Measurements from ENCODE around the gene SETD2.

The SETD2 gene

DNA sequence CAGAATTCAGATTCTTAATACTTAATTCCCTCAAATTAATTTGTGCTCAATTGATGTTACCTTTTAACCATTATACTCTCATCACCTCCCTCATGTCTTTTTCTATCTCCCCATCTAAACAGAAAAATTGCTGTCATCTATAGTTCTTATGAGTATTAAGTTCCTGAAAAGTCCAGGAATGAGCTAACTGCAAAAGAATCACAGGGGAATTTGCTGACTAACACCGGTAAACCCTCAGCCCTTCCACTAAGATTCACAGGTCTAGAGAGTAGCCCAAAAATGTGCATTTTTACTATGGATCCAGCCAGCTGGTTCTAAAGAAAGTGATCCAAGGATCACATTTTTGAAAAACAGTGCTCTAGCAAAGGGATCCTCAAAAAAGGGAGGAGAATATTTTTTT is 67.0 kb downstream of the SETD2 start:
- H3K9me2 ChIP-seq (ENCODE audit: low read depth, low read length): no peaks in the 10 kb centered on the region
- no peaks in the 10 kb centered on the region for H3K27me3 ChIP-seq (ENCODE audit: insufficient read depth, low read length)
- H3K9ac ChIP-seq (ENCODE audit: low read length): no peak overlapping the region
- TF ChIP-seq CTCF (IDR thresholded peaks at IDR 0.05; ENCODE audit: low read length) (no peak), EZH2 (IDR thresholded peaks at IDR 0.05; ENCODE audit: borderline replicate concordance, low read length) (no peak)
- no peaks in the 10 kb centered on the region for H3K9me3 ChIP-seq (ENCODE audit: low read length)
- no peaks in the 10 kb centered on the region for H3K4me1 ChIP-seq (ENCODE audit: insufficient read depth, low read length, severe bottlenecking)
- H3K79me2 ChIP-seq (ENCODE audit: insufficient read depth, low read length): no peaks in the 10 kb centered on the region
- H3K36me3 ChIP-seq (ENCODE audit: insufficient read depth, low read length): peaks cover 79% of the 10 kb centered on the region
- no peak overlapping the region for H2AFZ ChIP-seq (ENCODE audit: low read length)
- no peaks in the 10 kb centered on the region for H3F3A ChIP-seq (ENCODE audit: insufficient read depth, low read length)
- no peak overlapping the region for H3K4me3 ChIP-seq (ENCODE audit: low read depth, low read length, poor library complexity, severe bottlenecking)
- H3K4me2 ChIP-seq (ENCODE audit: low read length): no peak overlapping the region
- no peak overlapping the region for H3K27ac ChIP-seq (ENCODE audit: low read depth, low read length, poor library complexity, severe bottlenecking)
- no peaks in the 10 kb centered on the region for H4K20me1 ChIP-seq (ENCODE audit: insufficient read depth, low read length)

- Histone ChIP-seq H3K9me2 (ENCODE audit: low read depth, low read length) (no peaks in the 10 kb centered on the region), H3K9ac (ENCODE audit: low read length) (no peak overlapping the region), H3K9me3 (ENCODE audit: low read length) (no peaks in the 10 kb centered on the region), H3K27ac (ENCODE audit: low read depth, low read length, poor library complexity, severe bottlenecking) (no peak overlapping the region), H3K79me2 (ENCODE audit: insufficient read depth, low read length) (no peaks in the 10 kb centered on the region), H3K4me3 (ENCODE audit: low read depth, low read length, poor library complexity, severe bottlenecking) (no peak overlapping the region), H3K4me2 (ENCODE audit: low read length) (no peak overlapping the region), H4K20me1 (ENCODE audit: insufficient read depth, low read length) (no peaks in the 10 kb centered on the region), H3K36me3 (ENCODE audit: insufficient read depth, low read length) (peaks cover 68% of the 10 kb centered on the region), H2AFZ (ENCODE audit: low read length) (no peak overlapping the region), H3F3A (ENCODE audit: insufficient read depth, low read length) (no peaks in the 10 kb centered on the region), H3K4me1 (ENCODE audit: insufficient read depth, low read length, severe bottlenecking) (no peaks in the 10 kb centered on the region), H3K27me3 (ENCODE audit: insufficient read depth, low read length) (no peaks in the 10 kb centered on the region)
- TF ChIP-seq CTCF (IDR thresholded peaks at IDR 0.05; ENCODE audit: low read length) (no peak), EZH2 (IDR thresholded peaks at IDR 0.05; ENCODE audit: borderline replicate concordance, low read length) (no peak)
These were observed 71.8 kb downstream of the SETD2 start for GRCh38 chr3:47092090-47092489.

- Histone ChIP-seq H3K27me3 (ENCODE audit: insufficient read depth, low read length) (no peaks in the 10 kb centered on the region), H3K36me3 (ENCODE audit: insufficient read depth, low read length) (peaks cover 64% of the 10 kb centered on the region), H4K20me1 (ENCODE audit: insufficient read depth, low read length) (no peaks in the 10 kb centered on the region), H3K4me3 (ENCODE audit: low read depth, low read length, poor library complexity, severe bottlenecking) (no peak overlapping the region), H2AFZ (ENCODE audit: low read length) (no peak overlapping the region), H3K9me3 (ENCODE audit: low read length) (no peaks in the 10 kb centered on the region), H3K9ac (ENCODE audit: low read length) (no peak overlapping the region), H3F3A (ENCODE audit: insufficient read depth, low read length) (no peaks in the 10 kb centered on the region), H3K79me2 (ENCODE audit: insufficient read depth, low read length) (no peaks in the 10 kb centered on the region), H3K27ac (ENCODE audit: low read depth, low read length, poor library complexity, severe bottlenecking) (no peak overlapping the region), H3K9me2 (ENCODE audit: low read depth, low read length) (no peaks in the 10 kb centered on the region), H3K4me1 (ENCODE audit: insufficient read depth, low read length, severe bottlenecking) (no peaks in the 10 kb centered on the region), H3K4me2 (ENCODE audit: low read length) (no peak overlapping the region)
- TF ChIP-seq EZH2 (IDR thresholded peaks at IDR 0.05; ENCODE audit: borderline replicate concordance, low read length): no peak
- no peak for TF ChIP-seq CTCF (IDR thresholded peaks at IDR 0.05; ENCODE audit: low read length)
These were observed 74.3 kb downstream of the SETD2 start for GRCh38 chr3:47089630-47090029.

Measured in OCI-LY1 (cell line).